GM18499 (cell line): Measurements from ENCODE around the gene PEX7.
"Not testable (repeated sequence)": the region's sequence is repeated elsewhere in the genome, so short reads cannot be mapped to it uniquely, and the experiment has no call there.

Source experiments
- ATAC-seq: cut with Tn5 transposase; IDR thresholded peaks from one replicate; pipeline ENCODE4 v1.9.1; 2021; ENCODE audit warnings: moderate number of reproducible peaks; ENCODE audit not compliant: insufficient read depth, unreplicated experiment

PEX7 gene

GRCh38 chr6:136831873-136832562, 9.6 kb downstream of the PEX7 start:
- ATAC-seq: no peak

GRCh38 chr6:136840276-136841001, 18.0 kb downstream of the PEX7 start:
- ATAC-seq: no peak

GRCh38 chr6:136843210-136843609, 20.8 kb downstream of the PEX7 start:
- ATAC-seq: no peak

- no peak for ATAC-seq
Observed at GRCh38 chr6:136846046-136846445, 23.7 kb downstream of the PEX7 start.

GRCh38 chr6:136846477-136846876, 24.1 kb downstream of the PEX7 start:
- ATAC-seq: not testable (repeated sequence)

GRCh38 chr6:136849979-136850563, 27.7 kb downstream of the PEX7 start:
- ATAC-seq: not testable (repeated sequence)

GRCh38 chr6:136859430-136859829, 37.0 kb downstream of the PEX7 start:
- no peak for ATAC-seq

GRCh38 chr6:136860043-136860442, 37.7 kb downstream of the PEX7 start:
- ATAC-seq: no peak

GRCh38 chr6:136862662-136863061, 40.3 kb downstream of the PEX7 start:
- ATAC-seq: no peak

GRCh38 chr6:136863752-136864151, 41.4 kb downstream of the PEX7 start:
- no peak for ATAC-seq

GRCh38 chr6:136864676-136865075, 42.3 kb downstream of the PEX7 start:
- no peak for ATAC-seq

GRCh38 chr6:136866872-136867416, 44.6 kb downstream of the PEX7 start:
- no peak for ATAC-seq

GRCh38 chr6:136869451-136869850, 47.1 kb downstream of the PEX7 start:
- ATAC-seq: no peak

- no peak for ATAC-seq
Observed at GRCh38 chr6:136873748-136874147, 51.4 kb downstream of the PEX7 start.

GRCh38 chr6:136876469-136876868, 54.1 kb downstream of the PEX7 start:
- ATAC-seq: not testable (repeated sequence)

GRCh38 chr6:136880748-136881460, 58.5 kb downstream of the PEX7 start:
- ATAC-seq: no peak

- no peak for ATAC-seq
Observed at GRCh38 chr6:136886091-136886490, 63.7 kb downstream of the PEX7 start.

- ATAC-seq: no peak
Observed at GRCh38 chr6:136887953-136888352, 65.6 kb downstream of the PEX7 start.

- no peak for ATAC-seq
Observed at GRCh38 chr6:136889271-136890193, 67.1 kb downstream of the PEX7 start.
